Uterus (tissue), 2 donors: ENCODE measurements around the gene PHTF2.

Experiments used
- POLR2A ChIP-seq, 2 donors: fragments of 450-650 bp; IDR thresholded peaks; one replicate each; pipeline ENCODE4 v1.6.1; 2016; ENCODE audit warnings: antibody characterized with exemption in 2 of 2, mild to moderate bottlenecking in 1 of 2, moderate library complexity in 1 of 2
- TF ChIP-seq, protein P1 (sequence below), 4 experiments: fragments of 200-600 bp in 2 of 4; fragments of 450-650 bp in 2 of 4; sonication (generic) in 2 of 4; IDR thresholded peaks; one replicate each; pipeline ENCODE4 v1.5.1; 2016 to 2019; ENCODE audit warnings: antibody characterized with exemption in 4 of 4, mild to moderate bottlenecking in 2 of 4, moderate library complexity in 1 of 4

DNA sequence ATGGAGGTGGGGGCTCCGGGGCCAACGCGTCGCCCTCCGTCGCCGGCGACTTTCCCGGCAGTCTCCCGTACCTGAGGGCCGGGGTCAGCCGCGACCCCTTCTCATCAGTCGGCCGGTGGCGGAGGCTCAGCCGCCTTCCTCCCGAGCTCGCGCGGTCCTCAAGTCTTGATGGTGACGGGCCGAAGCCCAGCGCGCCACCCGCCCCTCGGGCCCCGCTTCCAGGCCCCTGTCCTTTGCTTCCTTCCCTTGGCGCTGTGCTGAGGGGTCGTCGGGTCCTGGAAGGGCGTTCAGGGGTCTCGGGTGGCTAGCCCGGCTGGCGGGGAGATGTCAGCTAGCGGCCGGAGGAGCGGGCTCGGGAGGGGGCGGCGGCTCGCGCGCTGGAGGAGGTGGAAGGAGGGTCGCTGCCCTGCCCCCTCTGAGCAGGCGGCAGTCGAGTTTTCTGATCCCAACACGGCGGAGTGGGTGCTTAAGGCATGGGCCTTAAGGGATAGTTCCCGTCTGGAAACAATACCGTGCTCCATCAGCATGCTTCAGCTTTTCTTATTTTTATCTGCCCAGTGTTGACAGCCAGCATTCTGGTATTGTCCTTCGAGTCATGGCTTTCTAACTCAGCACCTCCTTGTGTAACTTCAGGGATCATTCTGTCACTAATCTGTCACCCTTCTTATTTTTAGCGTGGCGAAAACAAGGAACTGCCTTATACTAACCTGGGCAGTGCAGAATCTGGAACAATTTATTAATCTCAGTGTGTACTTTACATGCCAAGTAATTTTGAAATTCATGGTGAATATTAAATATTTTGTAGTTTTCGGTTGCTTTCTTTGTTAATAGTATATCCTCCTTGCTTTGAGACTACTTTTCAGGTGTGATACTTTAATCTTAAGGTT lies 748 bp downstream of the PHTF2 start:
- TF ChIP-seq, protein P1, sequence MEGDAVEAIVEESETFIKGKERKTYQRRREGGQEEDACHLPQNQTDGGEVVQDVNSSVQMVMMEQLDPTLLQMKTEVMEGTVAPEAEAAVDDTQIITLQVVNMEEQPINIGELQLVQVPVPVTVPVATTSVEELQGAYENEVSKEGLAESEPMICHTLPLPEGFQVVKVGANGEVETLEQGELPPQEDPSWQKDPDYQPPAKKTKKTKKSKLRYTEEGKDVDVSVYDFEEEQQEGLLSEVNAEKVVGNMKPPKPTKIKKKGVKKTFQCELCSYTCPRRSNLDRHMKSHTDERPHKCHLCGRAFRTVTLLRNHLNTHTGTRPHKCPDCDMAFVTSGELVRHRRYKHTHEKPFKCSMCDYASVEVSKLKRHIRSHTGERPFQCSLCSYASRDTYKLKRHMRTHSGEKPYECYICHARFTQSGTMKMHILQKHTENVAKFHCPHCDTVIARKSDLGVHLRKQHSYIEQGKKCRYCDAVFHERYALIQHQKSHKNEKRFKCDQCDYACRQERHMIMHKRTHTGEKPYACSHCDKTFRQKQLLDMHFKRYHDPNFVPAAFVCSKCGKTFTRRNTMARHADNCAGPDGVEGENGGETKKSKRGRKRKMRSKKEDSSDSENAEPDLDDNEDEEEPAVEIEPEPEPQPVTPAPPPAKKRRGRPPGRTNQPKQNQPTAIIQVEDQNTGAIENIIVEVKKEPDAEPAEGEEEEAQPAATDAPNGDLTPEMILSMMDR (IDR thresholded peaks at IDR 0.05), result no peak
- TF ChIP-seq POLR2A (IDR thresholded peaks at IDR 0.05), result no peak
